Stomach (tissue), 4 donors: ENCODE results near the gene ZNF653.

Source experiments
- CTCF ChIP-seq, 7 experiments: fragments of 450-650 bp in 4 of 7; fragments of 200-600 bp in 3 of 7; sonication (generic) in 3 of 7; IDR thresholded peaks; one replicate each; pipeline ENCODE4 v1.5.1; 2016 to 2019; ENCODE audit warnings: antibody characterized with exemption in 7 of 7, control low read depth in 2 of 7, mild to moderate bottlenecking in 1 of 7
- EP300 ChIP-seq: sonication (generic); formaldehyde crosslinking; IDR thresholded peaks from one replicate; pipeline ENCODE4 v1.6.1; 2017; ENCODE audit warnings: antibody characterized with exemption
- POLR2A ChIP-seq, 4 donors: fragments of 450-650 bp; IDR thresholded peaks; one replicate each; pipeline ENCODE4 v1.6.1; 2016; ENCODE audit warnings: antibody characterized with exemption in 4 of 4, control low read depth in 2 of 4, mild to moderate bottlenecking in 1 of 4, moderate library complexity in 1 of 4
- POLR2AphosphoS5 ChIP-seq, 3 donors: sonication (generic); formaldehyde crosslinking; IDR thresholded peaks; one replicate each; pipeline ENCODE4 v1.6.1; 2016; ENCODE audit warnings: antibody characterized with exemption in 3 of 3

DNA sequence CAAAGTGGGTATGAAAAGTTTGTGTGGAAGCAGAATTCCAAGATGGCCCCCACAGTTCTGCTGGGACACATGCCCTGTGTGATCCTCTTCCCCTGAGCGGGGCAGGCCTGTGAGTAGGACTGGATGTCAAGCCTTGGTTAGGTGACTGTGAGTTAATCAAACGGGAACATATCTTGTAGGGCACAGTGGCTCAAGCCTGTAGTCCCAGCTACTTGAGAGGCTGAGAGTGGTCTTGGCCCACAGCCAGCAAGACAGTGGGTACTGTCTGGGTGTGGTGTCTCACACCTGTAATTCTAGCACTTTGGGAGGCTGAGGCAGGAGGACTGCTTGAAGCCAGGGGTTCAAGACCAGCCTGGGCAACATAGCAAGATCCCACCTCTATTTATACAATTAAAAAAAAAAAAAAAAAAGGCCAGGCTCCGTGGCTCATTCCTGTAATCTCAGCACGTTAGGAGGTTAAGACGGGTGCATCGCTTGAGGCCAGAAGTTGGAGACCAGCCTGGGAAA is 6.4 kb downstream of the ZNF653 start:
- TF ChIP-seq CTCF (IDR thresholded peaks at IDR 0.05) = no peak
- no peak for TF ChIP-seq POLR2AphosphoS5 (IDR thresholded peaks at IDR 0.05)
- no peak for TF ChIP-seq EP300
- no peak for TF ChIP-seq POLR2A (IDR thresholded peaks at IDR 0.05)
